Measurements from ENCODE around the gene CHRNA9.

The CHRNA9 gene

GRCh38 chr4:40367451-40367850 lies 32.3 kb downstream of the CHRNA9 start:
- Histone ChIP-seq H3K27me3 (ENCODE audit: insufficient read depth, low read length) (0 out of 2 replicates have a peak, but pooled peaks cover 5% of the 10 kb centered on the region), H3K4me3 (ENCODE audit: low read depth, low read length) (no peak overlapping the region), H2AFZ (ENCODE audit: low read length, unreplicated experiment) (no peak overlapping the region), H3K36me3 (ENCODE audit: insufficient read depth, low read length) (no peaks in the 10 kb centered on the region), H3K4me1 (ENCODE audit: control insufficient read depth, insufficient read depth, low read length, unreplicated experiment) (no peaks in the 10 kb centered on the region), H3K79me2 (ENCODE audit: control insufficient read depth, insufficient read depth, low read length, unreplicated experiment) (no peaks in the 10 kb centered on the region), H3K27ac (ENCODE audit: low read depth, low read length) (no peak overlapping the region)

GRCh38 chr4:40369437-40370274 lies 34.5 kb downstream of the CHRNA9 start:
- no peaks in the 10 kb centered on the region for H3K4me1 ChIP-seq (ENCODE audit: control insufficient read depth, insufficient read depth, low read length, unreplicated experiment)
- H3K27ac ChIP-seq (ENCODE audit: low read depth, low read length): no peak overlapping the region
- H3K4me3 ChIP-seq (ENCODE audit: low read depth, low read length): no peak overlapping the region
- no peaks in the 10 kb centered on the region for H3K36me3 ChIP-seq (ENCODE audit: insufficient read depth, low read length)
- H3K79me2 ChIP-seq (ENCODE audit: control insufficient read depth, insufficient read depth, low read length, unreplicated experiment): no peaks in the 10 kb centered on the region
- H2AFZ ChIP-seq (ENCODE audit: low read length, unreplicated experiment): no peak overlapping the region
- H3K27me3 ChIP-seq (ENCODE audit: insufficient read depth, low read length): 0 out of 2 replicates have a peak, but pooled peaks cover 5% of the 10 kb centered on the region

- no peaks in the 10 kb centered on the region for H3K36me3 ChIP-seq (ENCODE audit: insufficient read depth, low read length)
- no peak overlapping the region for H3K4me3 ChIP-seq (ENCODE audit: low read depth, low read length)
- no peak overlapping the region for H2AFZ ChIP-seq (ENCODE audit: low read length, unreplicated experiment)
- H3K27me3 ChIP-seq (ENCODE audit: insufficient read depth, low read length): 0 out of 2 replicates have a peak, but pooled peaks cover 5% of the 10 kb centered on the region
- H3K27ac ChIP-seq (ENCODE audit: low read depth, low read length): no peak overlapping the region
- H3K79me2 ChIP-seq (ENCODE audit: control insufficient read depth, insufficient read depth, low read length, unreplicated experiment): no peaks in the 10 kb centered on the region
- no peaks in the 10 kb centered on the region for H3K4me1 ChIP-seq (ENCODE audit: control insufficient read depth, insufficient read depth, low read length, unreplicated experiment)
These were observed 37.5 kb downstream of the CHRNA9 start for GRCh38 chr4:40372651-40373050.

- Histone ChIP-seq H3K36me3 (ENCODE audit: insufficient read depth, low read length) (no peaks in the 10 kb centered on the region), H3K4me3 (ENCODE audit: low read depth, low read length) (no peak overlapping the region), H3K27ac (ENCODE audit: low read depth, low read length) (no peak overlapping the region), H3K27me3 (ENCODE audit: insufficient read depth, low read length) (0 out of 2 replicates have a peak, but pooled peaks cover 5% of the 10 kb centered on the region), H2AFZ (ENCODE audit: low read length, unreplicated experiment) (no peak overlapping the region), H3K4me1 (ENCODE audit: control insufficient read depth, insufficient read depth, low read length, unreplicated experiment) (no peaks in the 10 kb centered on the region), H3K79me2 (ENCODE audit: control insufficient read depth, insufficient read depth, low read length, unreplicated experiment) (no peaks in the 10 kb centered on the region)
These were observed 38.5 kb downstream of the CHRNA9 start for GRCh38 chr4:40373636-40374035.

- Histone ChIP-seq H3K4me1 (ENCODE audit: control insufficient read depth, insufficient read depth, low read length, unreplicated experiment) (no peaks in the 10 kb centered on the region), H3K27me3 (ENCODE audit: insufficient read depth, low read length) (0 out of 2 replicates have a peak, but pooled peaks cover 5% of the 10 kb centered on the region), H3K36me3 (ENCODE audit: insufficient read depth, low read length) (no peaks in the 10 kb centered on the region), H3K4me3 (ENCODE audit: low read depth, low read length) (no peak overlapping the region), H3K27ac (ENCODE audit: low read depth, low read length) (no peak overlapping the region), H3K79me2 (ENCODE audit: control insufficient read depth, insufficient read depth, low read length, unreplicated experiment) (no peaks in the 10 kb centered on the region), H2AFZ (ENCODE audit: low read length, unreplicated experiment) (no peak overlapping the region)
These were observed 40.0 kb downstream of the CHRNA9 start for GRCh38 chr4:40375095-40375494.

GRCh38 chr4:40375620-40376019 lies 40.5 kb downstream of the CHRNA9 start:
- H3K27me3 ChIP-seq (ENCODE audit: insufficient read depth, low read length): 0 out of 2 replicates have a peak, but pooled peaks cover 5% of the 10 kb centered on the region
- no peak overlapping the region for H3K27ac ChIP-seq (ENCODE audit: low read depth, low read length)

GRCh38 chr4:40377512-40378365 lies 42.6 kb downstream of the CHRNA9 start:
- Histone ChIP-seq H3K4me3 (ENCODE audit: low read depth, low read length) (no peak overlapping the region), H3K4me1 (ENCODE audit: control insufficient read depth, insufficient read depth, low read length, unreplicated experiment) (no peaks in the 10 kb centered on the region), H3K27me3 (ENCODE audit: insufficient read depth, low read length) (no peaks in the 10 kb centered on the region), H3K79me2 (ENCODE audit: control insufficient read depth, insufficient read depth, low read length, unreplicated experiment) (no peaks in the 10 kb centered on the region), H2AFZ (ENCODE audit: low read length, unreplicated experiment) (no peak overlapping the region), H3K27ac (ENCODE audit: low read depth, low read length) (no peak overlapping the region), H3K36me3 (ENCODE audit: insufficient read depth, low read length) (no peaks in the 10 kb centered on the region)

More at GRCh38 chr4:40375620-40376019, 40.5 kb downstream of the CHRNA9 start:
- Histone ChIP-seq H3K4me3 (ENCODE audit: low read depth, low read length) (no peak overlapping the region), H2AFZ (ENCODE audit: low read length, unreplicated experiment) (no peak overlapping the region), H3K79me2 (ENCODE audit: control insufficient read depth, insufficient read depth, low read length, unreplicated experiment) (no peaks in the 10 kb centered on the region), H3K4me1 (ENCODE audit: control insufficient read depth, insufficient read depth, low read length, unreplicated experiment) (no peaks in the 10 kb centered on the region), H3K36me3 (ENCODE audit: insufficient read depth, low read length) (no peaks in the 10 kb centered on the region)

- no peak overlapping the region for H3K4me3 ChIP-seq (ENCODE audit: low read depth, low read length)
- no peaks in the 10 kb centered on the region for H3K36me3 ChIP-seq (ENCODE audit: insufficient read depth, low read length)
- H2AFZ ChIP-seq (ENCODE audit: low read length, unreplicated experiment): no peak overlapping the region
- no peaks in the 10 kb centered on the region for H3K4me1 ChIP-seq (ENCODE audit: control insufficient read depth, insufficient read depth, low read length, unreplicated experiment)
- H3K79me2 ChIP-seq (ENCODE audit: control insufficient read depth, insufficient read depth, low read length, unreplicated experiment): no peaks in the 10 kb centered on the region
- no peaks in the 10 kb centered on the region for H3K27me3 ChIP-seq (ENCODE audit: insufficient read depth, low read length)
- no peak overlapping the region for H3K27ac ChIP-seq (ENCODE audit: low read depth, low read length)
These were observed 43.5 kb downstream of the CHRNA9 start for GRCh38 chr4:40378619-40379018.

- no peaks in the 10 kb centered on the region for H3K36me3 ChIP-seq (ENCODE audit: insufficient read depth, low read length)
- no peaks in the 10 kb centered on the region for H3K79me2 ChIP-seq (ENCODE audit: control insufficient read depth, insufficient read depth, low read length, unreplicated experiment)
- no peaks in the 10 kb centered on the region for H3K4me1 ChIP-seq (ENCODE audit: control insufficient read depth, insufficient read depth, low read length, unreplicated experiment)
- H3K27ac ChIP-seq (ENCODE audit: low read depth, low read length): no peak overlapping the region
- H3K27me3 ChIP-seq (ENCODE audit: insufficient read depth, low read length): no peaks in the 10 kb centered on the region
- no peak overlapping the region for H3K4me3 ChIP-seq (ENCODE audit: low read depth, low read length)
- no peak overlapping the region for H2AFZ ChIP-seq (ENCODE audit: low read length, unreplicated experiment)
These were observed 44.1 kb downstream of the CHRNA9 start for GRCh38 chr4:40379248-40379647.

- Histone ChIP-seq H3K27me3 (ENCODE audit: insufficient read depth, low read length) (peaks cover 6% of the 10 kb centered on the region), H3K36me3 (ENCODE audit: insufficient read depth, low read length) (no peaks in the 10 kb centered on the region), H2AFZ (ENCODE audit: low read length, unreplicated experiment) (no peak overlapping the region), H3K27ac (ENCODE audit: low read depth, low read length) (no peak overlapping the region), H3K4me1 (ENCODE audit: control insufficient read depth, insufficient read depth, low read length, unreplicated experiment) (no peaks in the 10 kb centered on the region), H3K79me2 (ENCODE audit: control insufficient read depth, insufficient read depth, low read length, unreplicated experiment) (no peaks in the 10 kb centered on the region), H3K4me3 (ENCODE audit: low read depth, low read length) (no peak overlapping the region)
These were observed 45.5 kb downstream of the CHRNA9 start for GRCh38 chr4:40380647-40381046.

All from ACC112 (cell line).